H9 (cell line): Measurements from ENCODE around the gene DNAH11. TPM values are rescaled to one million over a fixed set of nuclear protein-coding genes. Genes with fewer than 3 reads are reported as not detected.

Experiments
- DNase-seq: peaks from one replicate; pipeline ENCODE4 v3.0.0-alpha.2; 2017
- H2AFZ ChIP-seq: one replicate; pipeline ENCODE4 v1.6.1; 2013; ENCODE audit warnings: mild to moderate bottlenecking, low read length, control low read depth, moderate library complexity
- H2AK5ac ChIP-seq: 2 replicates; pipeline ENCODE4 v1.6.1; 2013; ENCODE audit warnings: low read length, control low read depth, mixed read lengths; ENCODE audit not compliant: insufficient read length
- H2BK120ac ChIP-seq: one replicate; pipeline ENCODE4 v1.6.1; 2013; ENCODE audit warnings: low read depth, mild to moderate bottlenecking, low read length, control low read depth, inconsistent platforms; ENCODE audit not compliant: poor library complexity, severe bottlenecking
- H2BK12ac ChIP-seq: 2 replicates; pipeline ENCODE4 v1.6.1; 2013; ENCODE audit warnings: low read length, control low read depth, mixed read lengths, low read depth; ENCODE audit not compliant: insufficient read length
- H2BK15ac ChIP-seq: 2 replicates; pipeline ENCODE4 v1.6.1; 2013; ENCODE audit warnings: low read depth, low read length, control low read depth
- H2BK20ac ChIP-seq: one replicate; pipeline ENCODE4 v1.6.1; 2013; ENCODE audit warnings: low read depth, mild to moderate bottlenecking, low read length, control low read depth, inconsistent platforms; ENCODE audit not compliant: poor library complexity, severe bottlenecking
- H2BK5ac ChIP-seq: 2 replicates; pipeline ENCODE4 v1.6.1; 2013; ENCODE audit warnings: low read length, control low read depth, mixed read lengths; ENCODE audit not compliant: insufficient read length
- H3K14ac ChIP-seq: 2 replicates; pipeline ENCODE4 v1.6.1; 2013; ENCODE audit warnings: low read length, control low read depth; ENCODE audit not compliant: insufficient read depth
- H3K18ac ChIP-seq: 2 replicates; pipeline ENCODE4 v1.6.1; 2013; ENCODE audit warnings: low read depth, mild to moderate bottlenecking, mixed read lengths, low read length, control low read depth; ENCODE audit not compliant: insufficient read length
- H3K23ac ChIP-seq: 2 replicates; pipeline ENCODE4 v1.6.1; 2013; ENCODE audit warnings: low read length, control low read depth, mixed read lengths, low read depth; ENCODE audit not compliant: insufficient read length
- H3K23me2 ChIP-seq: 2 replicates; pipeline ENCODE4 v1.6.1; 2013; ENCODE audit warnings: low read depth, mild to moderate bottlenecking, mixed read lengths, low read length, control low read depth; ENCODE audit not compliant: insufficient read length, poor library complexity, severe bottlenecking
- H3K27ac ChIP-seq: 2 replicates; pipeline ENCODE4 v1.5.1; 2013; ENCODE audit warnings: low read length, control low read depth, mixed read lengths, low read depth; ENCODE audit not compliant: insufficient read length
- H3K27me3 ChIP-seq: 2 replicates; pipeline ENCODE4 v1.6.1; 2013; ENCODE audit warnings: low read length, control low read depth, inconsistent platforms; ENCODE audit not compliant: insufficient read depth
- H3K4ac ChIP-seq: 2 replicates; pipeline ENCODE4 v1.6.1; 2013; ENCODE audit warnings: low read depth, mild to moderate bottlenecking, control low read depth, inconsistent platforms, low read length, moderate library complexity
- H3K4me1 ChIP-seq: 2 replicates; pipeline ENCODE4 v1.6.1; 2013; ENCODE audit warnings: low read length, control low read depth, inconsistent platforms; ENCODE audit not compliant: insufficient read depth
- H3K4me2 ChIP-seq: 2 replicates; pipeline ENCODE4 v1.6.1; 2013; ENCODE audit warnings: low read length, control low read depth, mixed read lengths; ENCODE audit not compliant: insufficient read length, insufficient read depth
- H3K56ac ChIP-seq: 2 replicates; pipeline ENCODE4 v1.6.1; 2013; ENCODE audit warnings: low read depth, mild to moderate bottlenecking, mixed read lengths, low read length, control low read depth; ENCODE audit not compliant: insufficient read length
- H3K79me1 ChIP-seq: 2 replicates; pipeline ENCODE4 v1.6.1; 2013; ENCODE audit warnings: low read depth, mild to moderate bottlenecking, moderate library complexity, low read length, control low read depth, inconsistent platforms; ENCODE audit not compliant: insufficient read depth, poor library complexity, severe bottlenecking
- H3K79me2 ChIP-seq: 2 replicates; pipeline ENCODE4 v1.6.1; 2013; ENCODE audit warnings: low read length, control low read depth, inconsistent platforms; ENCODE audit not compliant: insufficient read depth
- H3K9ac ChIP-seq: 2 replicates; pipeline ENCODE4 v1.6.1; 2013; ENCODE audit warnings: low read length, control low read depth, mixed read lengths; ENCODE audit not compliant: insufficient read length; ENCODE audit errors: extremely low read depth
- H3K9me3 ChIP-seq: one replicate; pipeline ENCODE4 v1.6.1; 2013; ENCODE audit warnings: low read depth, low read length, inconsistent platforms; ENCODE audit not compliant: control insufficient read depth
- H3T11ph ChIP-seq: one replicate; pipeline ENCODE4 v1.6.1; 2013; ENCODE audit warnings: mild to moderate bottlenecking, low read length, control low read depth, inconsistent platforms
- H4K20me1 ChIP-seq: one replicate; pipeline ENCODE4 v1.6.1; 2013; ENCODE audit not compliant: control insufficient read depth, insufficient read length, insufficient read depth
- H4K5ac ChIP-seq: 2 replicates; pipeline ENCODE4 v1.6.1; 2013; ENCODE audit warnings: low read depth, mild to moderate bottlenecking, mixed read lengths, low read length, control low read depth; ENCODE audit not compliant: insufficient read length
- H4K8ac ChIP-seq: replicated peaks from 2 replicates; pipeline ENCODE4 v1.6.1; 2013; ENCODE audit warnings: low read length, control low read depth, mixed read lengths, low read depth; ENCODE audit not compliant: insufficient read length
- H4K91ac ChIP-seq: 2 replicates; pipeline ENCODE4 v1.6.1; 2013; ENCODE audit warnings: low read depth, mild to moderate bottlenecking, moderate library complexity, mixed read lengths, low read length, control low read depth; ENCODE audit not compliant: insufficient read length
- H3K27ac Mint-ChIP-seq, 3 experiments: 2 replicates in 2 of 3; 3 replicates in 1 of 3; pipeline ENCODE4 v1.8.0; 2020 to 2021; ENCODE audit warnings: mixed read lengths in 3 of 3, mild to moderate bottlenecking in 1 of 3, moderate library complexity in 1 of 3
- H3K27me3 Mint-ChIP-seq: 2 replicates; pipeline ENCODE4 v1.8.0; 2021; ENCODE audit warnings: low read depth, mild to moderate bottlenecking, moderate library complexity, mixed read lengths
- H3K36me3 Mint-ChIP-seq, 3 experiments: 2 replicates in 2 of 3; 3 replicates in 1 of 3; pipeline ENCODE4 v1.8.0; 2020 to 2021; ENCODE audit warnings: low read depth in 3 of 3, mixed read lengths in 3 of 3; ENCODE audit not compliant: insufficient read depth in 1 of 3
- H3K4me1 Mint-ChIP-seq, 2 experiments: 2 replicates each; pipeline ENCODE4 v1.8.0; 2020; ENCODE audit warnings: mixed read lengths in 2 of 2
- H3K4me3 Mint-ChIP-seq, 2 experiments: 2 replicates in 1 of 2; 3 replicates in 1 of 2; pipeline ENCODE4 v1.8.0; 2020 to 2021; ENCODE audit warnings: mild to moderate bottlenecking in 2 of 2, mixed read lengths in 2 of 2, moderate library complexity in 1 of 2
- H3K9me3 Mint-ChIP-seq, 2 experiments: 2 replicates in 1 of 2; 3 replicates in 1 of 2; pipeline ENCODE4 v1.8.0; 2020; ENCODE audit warnings: mild to moderate bottlenecking in 2 of 2, mixed read lengths in 2 of 2, moderate library complexity in 1 of 2
- WGBS: extraction: QIAGEN DNeasy Blood & Tissue Kit; methylation state at CpG from one replicate; pipeline ENCODE4 v1.1.7; 2013; ENCODE audit warnings: missing lambda C conversion rate, low lambda C conversion rate, mixed read lengths; ENCODE audit not compliant: insufficient read length; ENCODE audit errors: extremely low coverage; 5-methylcytosine and 5-hydroxymethylcytosine counted together
- total RNA-seq: library from RNA; stranded (reverse); gene quantifications from 2 replicates; pipeline ENCODE4 v1.2.1, GENCODE V29; 2021
- TF ChIP-seq, protein P1 (sequence below): fragments of 200-600 bp; sonication (generic); conservative IDR thresholded peaks from 3 replicates; pipeline ENCODE4 v1.8.0; 2021; ENCODE audit warnings: antibody characterized with exemption, mild to moderate bottlenecking

DNAH11 gene
- total RNA-seq, 1 experiment from 2014 or later = 2.5 TPM

DNA sequence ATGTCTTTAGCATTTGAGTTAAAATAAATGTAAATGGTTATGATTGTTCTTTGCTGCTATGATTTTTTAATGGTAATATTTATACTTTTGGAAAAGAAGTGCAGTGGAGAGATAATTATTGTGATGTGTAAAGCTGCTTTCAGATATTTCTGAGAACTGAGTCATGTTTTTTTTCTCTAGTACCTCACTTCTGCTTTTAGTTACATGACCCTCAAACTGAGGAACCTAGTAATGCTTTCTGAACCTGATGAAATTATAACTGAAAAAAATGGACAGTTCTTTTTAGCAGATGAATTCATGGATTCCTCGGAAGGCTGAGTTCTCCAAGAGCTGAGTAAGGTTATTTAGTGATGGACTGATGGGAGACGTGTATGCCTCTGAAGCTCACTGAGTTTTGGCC is 235.1 kb downstream of the DNAH11 start:
- H3K9ac ChIP-seq = no peak overlapping the region
- no peaks in the 10 kb centered on the region for H3K27me3 ChIP-seq
- Mint-ChIP-seq H3K27ac (no peak overlapping the region), H3K4me3 (no peak overlapping the region), H3K27me3 (no peaks in the 10 kb centered on the region), H3K9me3 (no peaks in the 10 kb centered on the region), H3K4me1 (peaks cover 23 to 35% of the 10 kb centered on the region in 2 experiments), H3K36me3 (no peaks in the 10 kb centered on the region; a peak in 1 of 7 replicates)
- H3K27ac ChIP-seq = no peak overlapping the region
- no peak overlapping the region for H3K4ac ChIP-seq
- H3K9me3 ChIP-seq = no peaks in the 10 kb centered on the region
- H3K23me2 ChIP-seq = no peaks in the 10 kb centered on the region
- H4K91ac ChIP-seq = no peak overlapping the region
- H4K5ac ChIP-seq = no peak overlapping the region
- no peak overlapping the region for H2BK5ac ChIP-seq
- no peaks in the 10 kb centered on the region for H3K79me2 ChIP-seq
- H4K8ac ChIP-seq = no peak overlapping the region
- H2AK5ac ChIP-seq = no peak overlapping the region
- no peak overlapping the region for H3K23ac ChIP-seq
- TF ChIP-seq, protein P1, sequence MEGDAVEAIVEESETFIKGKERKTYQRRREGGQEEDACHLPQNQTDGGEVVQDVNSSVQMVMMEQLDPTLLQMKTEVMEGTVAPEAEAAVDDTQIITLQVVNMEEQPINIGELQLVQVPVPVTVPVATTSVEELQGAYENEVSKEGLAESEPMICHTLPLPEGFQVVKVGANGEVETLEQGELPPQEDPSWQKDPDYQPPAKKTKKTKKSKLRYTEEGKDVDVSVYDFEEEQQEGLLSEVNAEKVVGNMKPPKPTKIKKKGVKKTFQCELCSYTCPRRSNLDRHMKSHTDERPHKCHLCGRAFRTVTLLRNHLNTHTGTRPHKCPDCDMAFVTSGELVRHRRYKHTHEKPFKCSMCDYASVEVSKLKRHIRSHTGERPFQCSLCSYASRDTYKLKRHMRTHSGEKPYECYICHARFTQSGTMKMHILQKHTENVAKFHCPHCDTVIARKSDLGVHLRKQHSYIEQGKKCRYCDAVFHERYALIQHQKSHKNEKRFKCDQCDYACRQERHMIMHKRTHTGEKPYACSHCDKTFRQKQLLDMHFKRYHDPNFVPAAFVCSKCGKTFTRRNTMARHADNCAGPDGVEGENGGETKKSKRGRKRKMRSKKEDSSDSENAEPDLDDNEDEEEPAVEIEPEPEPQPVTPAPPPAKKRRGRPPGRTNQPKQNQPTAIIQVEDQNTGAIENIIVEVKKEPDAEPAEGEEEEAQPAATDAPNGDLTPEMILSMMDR = no peak
- H3K56ac ChIP-seq = no peak overlapping the region
- no peak overlapping the region for H3T11ph ChIP-seq
- no peak for DNase-seq
- H3K18ac ChIP-seq = no peak overlapping the region
- no peak overlapping the region for H2BK20ac ChIP-seq
- WGBS = no CpG with 5 or more reads among the region's 2 CpGs
- H2BK15ac ChIP-seq = no peak overlapping the region
- no peak overlapping the region for H2BK12ac ChIP-seq
- no peak overlapping the region for H2BK120ac ChIP-seq
- no peaks in the 10 kb centered on the region for H4K20me1 ChIP-seq
- peaks cover 8% of the 10 kb centered on the region; the same call in 1 of the 2 replicates for H3K4me1 ChIP-seq
- H2AFZ ChIP-seq = no peak overlapping the region
- H3K4me2 ChIP-seq = no peak overlapping the region
- no peaks in the 10 kb centered on the region for H3K79me1 ChIP-seq
- no peak overlapping the region for H3K14ac ChIP-seq
